CD4-positive, alpha-beta T cell treated with Interleukin-1 beta for 1 hour (primary cell): ENCODE data around the gene STEAP3.

Experiments used
- DNase-seq, 2 donors: peaks; one replicate each; pipeline ENCODE4 v3.0.0-alpha.2; 2020 to 2022

STEAP3 gene, protein sequence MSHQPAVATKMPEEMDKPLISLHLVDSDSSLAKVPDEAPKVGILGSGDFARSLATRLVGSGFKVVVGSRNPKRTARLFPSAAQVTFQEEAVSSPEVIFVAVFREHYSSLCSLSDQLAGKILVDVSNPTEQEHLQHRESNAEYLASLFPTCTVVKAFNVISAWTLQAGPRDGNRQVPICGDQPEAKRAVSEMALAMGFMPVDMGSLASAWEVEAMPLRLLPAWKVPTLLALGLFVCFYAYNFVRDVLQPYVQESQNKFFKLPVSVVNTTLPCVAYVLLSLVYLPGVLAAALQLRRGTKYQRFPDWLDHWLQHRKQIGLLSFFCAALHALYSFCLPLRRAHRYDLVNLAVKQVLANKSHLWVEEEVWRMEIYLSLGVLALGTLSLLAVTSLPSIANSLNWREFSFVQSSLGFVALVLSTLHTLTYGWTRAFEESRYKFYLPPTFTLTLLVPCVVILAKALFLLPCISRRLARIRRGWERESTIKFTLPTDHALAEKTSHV

DNA sequence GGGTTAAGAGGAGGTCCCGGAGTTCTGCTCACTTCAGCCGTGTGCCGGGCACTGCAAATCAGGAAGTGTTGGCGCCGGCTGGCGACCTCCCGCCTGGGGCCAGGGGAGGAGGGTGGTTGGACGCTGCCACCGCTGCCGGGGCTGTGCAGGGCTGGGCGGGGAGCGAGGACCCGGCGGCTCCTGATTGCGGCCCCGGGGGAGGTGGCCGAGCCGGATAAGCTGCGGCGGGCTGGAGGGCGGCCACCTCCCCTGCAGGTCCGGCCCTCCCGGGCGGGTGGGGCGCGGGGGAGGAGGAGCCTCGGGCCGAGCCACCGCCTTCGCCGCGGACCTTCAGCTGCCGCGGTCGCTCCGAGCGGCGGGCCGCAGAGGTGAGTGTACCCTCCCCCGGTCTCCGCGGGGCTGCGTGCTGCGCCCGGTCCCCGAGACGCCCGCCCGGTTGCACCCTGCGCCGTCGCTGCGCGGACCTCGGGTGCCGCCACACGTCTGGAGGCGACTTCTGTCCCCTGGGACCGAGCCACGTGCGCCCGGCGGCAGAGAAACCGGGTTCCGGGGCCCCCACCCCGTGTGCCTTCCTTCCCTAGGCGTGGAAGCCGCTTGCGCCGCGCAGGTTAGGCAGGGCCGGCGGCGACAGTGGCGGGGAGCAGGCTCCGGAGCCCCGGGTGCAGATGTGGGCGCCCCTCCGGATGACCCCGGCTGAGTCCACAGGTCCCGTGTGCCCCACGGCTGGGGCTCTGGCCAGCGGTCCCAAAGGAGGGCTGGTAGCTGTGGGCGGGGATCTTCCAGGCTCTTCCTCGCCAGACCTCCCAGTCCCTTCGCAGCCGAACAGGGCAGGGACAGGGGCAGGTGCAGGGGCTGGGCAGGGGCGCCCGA lies at the start of gene STEAP3:
Gene STEAP3, plus strand, starts transcription at position 314 of the 870 bp plus-strand sequence. CDS start 7,179 bp downstream, outside the sequence.
- DNase-seq: peak in 1 of 2 donors; percentile 25

DNA sequence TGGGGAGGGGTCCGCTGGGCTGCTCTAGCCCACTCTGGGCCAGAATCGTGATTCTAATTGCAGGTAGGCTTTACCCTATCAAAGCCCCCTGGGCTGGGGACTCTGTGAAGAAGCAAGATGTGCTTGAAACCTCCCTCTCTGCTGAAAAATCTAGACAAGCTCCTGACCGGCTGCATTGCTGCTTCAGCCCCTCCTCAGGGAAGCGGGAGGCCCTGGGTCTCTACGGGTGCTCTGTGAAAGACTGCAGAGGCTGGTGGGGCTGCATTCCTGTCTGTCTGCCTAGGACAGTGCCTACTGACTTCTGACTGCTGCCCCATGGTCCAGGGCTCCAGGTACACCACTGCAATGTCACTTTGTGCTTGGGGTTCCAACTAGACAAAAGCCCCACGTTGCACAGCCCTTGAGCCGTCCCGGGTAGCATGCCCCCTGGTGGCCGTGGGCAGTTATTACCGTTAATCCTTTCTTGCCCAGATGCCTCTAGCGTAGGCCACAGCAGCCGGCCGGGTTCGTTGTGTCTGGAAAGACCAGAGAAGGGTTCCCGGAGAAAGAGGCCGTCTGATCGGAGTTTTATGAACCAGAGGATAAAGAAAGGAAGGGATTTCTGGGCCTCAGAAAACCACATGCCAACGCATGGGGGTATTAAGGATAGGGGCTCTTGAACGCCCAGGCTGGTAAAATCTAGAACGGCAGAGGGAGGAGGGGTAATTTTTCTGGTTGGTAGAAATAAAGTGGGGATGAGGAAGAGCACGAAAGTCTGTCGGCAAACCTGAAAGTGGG lies 49.2 kb upstream of the STEAP3 start:
- DNase-seq: peak; percentile 39 to 40

DNA sequence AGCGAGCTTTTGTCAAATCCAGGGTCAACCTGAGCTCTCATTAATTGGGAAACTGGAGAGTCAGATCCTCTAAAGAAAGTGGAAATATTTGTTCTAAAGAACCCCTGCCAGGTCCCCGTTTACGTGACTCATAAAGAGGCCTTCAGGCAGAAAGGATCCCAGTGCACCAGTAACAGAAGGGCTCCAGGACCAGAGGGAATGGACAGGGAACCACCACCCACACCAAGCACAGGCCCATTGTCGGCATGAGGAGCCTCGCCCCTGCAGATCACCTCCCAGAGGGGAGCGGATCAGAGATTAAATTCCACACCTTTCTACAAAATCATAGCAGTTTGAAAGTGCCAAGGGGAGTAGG lies 48.7 kb upstream of the STEAP3 start:
- DNase-seq: no peak

DNA sequence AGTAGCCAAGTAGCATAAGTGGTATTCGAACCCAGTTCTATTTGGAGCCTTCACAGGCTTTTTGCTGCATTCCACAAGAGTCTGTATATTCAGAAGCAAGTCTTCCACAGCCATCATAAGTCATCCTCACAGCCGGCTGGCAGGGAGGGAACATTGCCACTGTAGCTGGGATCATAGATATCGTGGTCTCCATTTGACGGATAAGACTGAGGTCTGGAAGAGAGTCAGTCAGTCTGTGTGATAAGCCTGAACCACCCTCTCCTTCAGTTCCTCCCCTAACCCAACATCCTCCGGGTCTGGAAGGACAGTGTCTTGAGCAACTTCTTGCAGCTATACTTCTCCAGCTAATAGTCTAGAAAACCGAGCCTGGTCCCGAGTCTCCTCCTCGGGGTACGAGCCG lies 48.1 kb upstream of the STEAP3 start:
- no peak for DNase-seq

DNA sequence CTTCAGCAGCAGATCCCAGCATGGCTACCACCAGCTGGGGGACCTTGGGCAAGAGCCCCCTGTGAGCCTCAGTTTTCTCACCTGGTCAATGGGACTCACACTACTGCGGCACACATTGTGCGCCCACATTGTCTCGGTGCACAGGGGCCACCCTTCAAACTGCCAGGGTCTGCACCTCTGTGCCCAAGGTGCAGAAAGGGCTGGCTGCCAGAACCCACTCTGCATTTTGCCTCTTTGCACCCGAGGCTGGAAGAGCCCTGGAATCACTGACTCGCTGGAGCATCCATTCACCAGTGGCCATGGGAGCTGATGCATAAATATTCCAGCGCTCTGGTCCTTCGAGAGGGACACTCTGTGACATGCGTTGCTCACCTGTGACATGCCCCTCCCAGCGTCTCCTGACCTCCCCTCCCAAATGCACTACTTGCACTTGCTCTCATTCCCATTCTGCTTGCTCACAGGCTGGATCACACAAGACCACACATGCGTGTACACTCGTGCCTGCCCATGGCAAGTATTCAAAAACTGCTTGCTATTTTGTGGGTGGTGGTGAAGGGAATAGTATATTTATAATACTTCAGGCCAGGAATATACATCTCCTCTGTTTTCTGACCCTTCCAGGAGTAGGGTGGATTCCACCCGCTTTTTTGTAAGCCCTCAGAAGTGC lies 46.3 kb upstream of the STEAP3 start:
- no peak for DNase-seq

DNA sequence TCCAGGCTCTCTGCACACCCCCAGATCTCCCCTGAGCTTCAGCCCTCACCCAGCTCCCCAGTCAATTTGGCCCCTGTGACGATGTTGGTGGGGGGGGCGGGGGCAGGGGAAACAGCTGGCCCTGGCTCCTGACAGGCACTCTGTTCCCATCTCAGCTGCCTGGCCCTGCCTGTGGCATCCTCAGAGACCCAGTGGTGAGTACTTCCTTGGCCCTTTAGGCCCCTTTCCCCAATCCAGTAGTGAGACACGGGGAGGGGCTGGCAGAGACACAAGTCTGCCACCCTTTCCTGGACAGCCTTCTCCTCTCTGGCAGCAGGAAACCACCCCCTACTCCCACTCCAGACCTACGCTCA lies 45.8 kb upstream of the STEAP3 start:
- no peak for DNase-seq

DNA sequence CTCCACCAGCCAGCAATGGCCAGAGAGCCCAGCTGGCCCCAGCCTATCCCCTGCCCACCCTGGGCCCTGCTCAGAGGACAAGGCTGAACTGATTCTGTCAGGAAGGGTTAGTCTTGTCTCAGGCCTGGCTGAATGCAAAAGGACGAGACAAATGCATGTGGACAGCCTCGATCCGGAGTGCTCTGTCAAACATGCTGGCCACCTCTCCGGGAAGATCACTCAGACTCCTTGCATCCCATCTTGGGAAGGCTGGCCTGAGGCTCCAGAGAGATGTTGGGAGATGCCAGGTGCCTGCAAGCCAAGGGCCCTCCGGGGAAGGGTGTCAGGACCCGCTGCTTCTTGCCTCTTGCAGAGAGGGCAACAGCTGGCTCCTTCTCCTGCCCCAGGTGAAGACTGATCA lies 44.9 kb upstream of the STEAP3 start:
- no peak for DNase-seq

DNA sequence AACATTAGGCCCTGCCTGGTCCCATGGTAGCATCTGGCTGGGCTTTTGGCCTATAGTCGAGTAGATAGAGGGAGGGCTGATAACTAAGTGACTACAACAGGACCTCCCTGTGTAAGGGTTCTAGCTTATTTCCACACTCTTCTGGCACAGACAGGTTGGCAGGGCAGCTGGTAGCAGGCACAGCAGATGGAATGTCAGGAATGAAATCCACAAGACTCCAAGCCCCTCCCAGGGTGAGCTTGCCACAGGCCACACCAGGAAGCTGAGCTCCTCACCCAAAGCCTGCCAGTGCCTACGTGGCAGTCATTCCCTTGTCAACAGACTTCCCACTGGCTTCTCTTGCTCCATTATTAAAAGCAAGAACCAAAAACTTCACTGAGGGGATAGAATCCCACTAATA lies 44.4 kb upstream of the STEAP3 start:
- no peak for DNase-seq

DNA sequence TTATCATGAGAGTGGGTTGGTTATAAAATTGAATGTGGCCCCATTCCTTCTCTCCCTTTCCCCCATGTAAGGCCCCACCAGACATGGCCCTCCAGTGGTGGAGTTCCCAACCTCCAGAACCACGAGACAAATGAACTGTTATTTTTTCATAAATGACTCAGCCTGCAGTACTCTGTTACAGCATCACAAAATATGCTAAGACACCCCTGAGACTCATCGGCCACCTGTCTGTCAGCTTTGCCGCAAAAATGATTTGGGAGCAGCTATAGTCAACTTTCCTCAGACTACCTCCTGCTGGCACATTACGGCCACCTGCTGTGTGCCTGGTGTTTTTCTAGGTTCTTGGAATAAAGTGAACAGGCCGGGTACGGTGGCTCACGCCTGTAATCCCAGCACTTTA lies 43.6 kb upstream of the STEAP3 start:
- no peak for DNase-seq

DNA sequence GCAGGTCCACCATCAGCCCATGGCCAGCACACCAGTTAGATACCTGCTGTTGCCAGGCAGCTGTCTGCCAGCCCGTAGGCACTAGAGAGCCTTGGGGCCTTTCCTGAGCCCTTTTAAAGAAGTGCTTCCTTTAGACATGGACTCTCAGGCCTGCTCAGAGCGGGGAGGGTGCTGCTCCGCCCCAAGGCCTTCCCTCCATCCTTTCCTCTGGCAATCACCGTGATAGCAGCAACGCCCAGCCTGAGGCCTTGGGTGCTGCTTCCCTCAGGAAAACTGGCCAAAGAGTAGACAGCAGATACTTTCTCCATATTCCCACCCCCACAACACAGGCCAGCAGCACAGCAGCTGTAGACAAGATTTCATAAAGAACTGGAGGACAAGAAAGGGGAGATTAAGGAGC lies 42.7 kb upstream of the STEAP3 start:
- no peak for DNase-seq

DNA sequence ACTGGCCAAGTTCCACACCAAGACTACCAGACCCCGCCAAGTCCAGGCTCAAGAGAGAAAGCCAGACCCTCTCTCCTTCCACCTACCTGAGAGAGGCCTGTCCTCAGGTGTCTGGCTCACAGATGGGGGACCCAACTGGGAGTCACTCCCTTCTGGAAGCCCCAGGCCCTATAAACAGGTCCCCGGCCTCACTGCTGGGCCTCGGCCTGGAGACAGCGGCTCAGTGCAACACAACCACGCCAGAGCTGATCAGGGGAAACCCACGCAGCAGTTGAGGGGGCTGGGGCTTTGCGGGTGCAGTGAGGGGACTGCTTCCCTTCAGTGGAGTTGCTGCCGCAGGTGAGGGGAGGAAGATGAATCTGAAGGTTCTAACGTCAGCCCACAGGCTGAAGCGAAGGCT lies 42.2 kb upstream of the STEAP3 start:
- no peak for DNase-seq

DNA sequence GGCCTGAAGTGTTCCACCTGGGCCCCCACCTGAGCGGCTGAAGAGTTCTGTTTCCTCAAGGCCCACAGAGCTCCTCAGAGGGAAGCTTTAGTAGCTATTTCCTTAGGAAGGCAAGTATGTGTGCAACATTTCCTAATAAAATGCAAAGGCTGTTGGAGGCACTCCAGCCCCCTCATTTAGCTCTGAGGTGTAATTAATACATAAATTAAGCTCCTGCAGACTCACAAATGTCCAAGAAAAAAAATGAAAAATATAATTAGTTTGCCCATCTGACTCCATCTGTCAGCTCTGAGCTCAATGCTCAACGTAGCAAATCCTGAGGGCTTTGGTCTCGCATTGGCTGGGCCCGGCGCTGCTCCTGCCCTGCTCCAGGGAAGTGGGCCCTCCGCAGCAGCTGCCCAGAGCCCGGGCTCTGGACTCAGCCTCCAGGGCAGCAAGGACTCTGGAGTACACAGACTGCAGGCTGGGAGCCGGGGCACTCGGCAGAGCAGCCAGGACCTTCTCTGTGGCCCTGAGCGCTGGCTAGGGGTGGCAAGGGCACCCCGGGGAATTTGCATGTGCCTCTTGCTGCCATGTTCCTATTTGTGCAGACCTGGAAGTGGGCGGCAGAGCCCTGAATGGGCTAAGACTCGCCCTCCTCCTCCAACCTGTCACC lies 41.7 kb upstream of the STEAP3 start:
- DNase-seq: no peak

DNA sequence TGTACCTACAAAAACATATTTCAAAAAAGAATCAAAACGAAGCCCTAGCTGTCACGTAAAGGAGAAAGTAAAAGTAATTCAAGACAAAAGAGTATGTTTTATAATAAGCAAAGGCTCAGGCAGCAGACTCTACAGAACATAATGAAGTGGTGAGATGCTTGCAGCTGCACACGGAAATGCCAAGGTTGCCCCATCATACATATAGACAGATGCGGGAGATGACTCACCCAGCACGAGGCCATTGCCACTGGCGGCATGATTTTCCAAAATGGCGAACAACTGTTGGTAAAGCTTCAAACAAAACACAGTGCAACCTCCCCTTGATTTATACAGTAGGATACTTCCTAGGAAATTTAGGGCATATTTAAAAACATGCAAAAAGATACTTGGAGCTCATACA lies 39.1 kb upstream of the STEAP3 start:
- DNase-seq: no peak

DNA sequence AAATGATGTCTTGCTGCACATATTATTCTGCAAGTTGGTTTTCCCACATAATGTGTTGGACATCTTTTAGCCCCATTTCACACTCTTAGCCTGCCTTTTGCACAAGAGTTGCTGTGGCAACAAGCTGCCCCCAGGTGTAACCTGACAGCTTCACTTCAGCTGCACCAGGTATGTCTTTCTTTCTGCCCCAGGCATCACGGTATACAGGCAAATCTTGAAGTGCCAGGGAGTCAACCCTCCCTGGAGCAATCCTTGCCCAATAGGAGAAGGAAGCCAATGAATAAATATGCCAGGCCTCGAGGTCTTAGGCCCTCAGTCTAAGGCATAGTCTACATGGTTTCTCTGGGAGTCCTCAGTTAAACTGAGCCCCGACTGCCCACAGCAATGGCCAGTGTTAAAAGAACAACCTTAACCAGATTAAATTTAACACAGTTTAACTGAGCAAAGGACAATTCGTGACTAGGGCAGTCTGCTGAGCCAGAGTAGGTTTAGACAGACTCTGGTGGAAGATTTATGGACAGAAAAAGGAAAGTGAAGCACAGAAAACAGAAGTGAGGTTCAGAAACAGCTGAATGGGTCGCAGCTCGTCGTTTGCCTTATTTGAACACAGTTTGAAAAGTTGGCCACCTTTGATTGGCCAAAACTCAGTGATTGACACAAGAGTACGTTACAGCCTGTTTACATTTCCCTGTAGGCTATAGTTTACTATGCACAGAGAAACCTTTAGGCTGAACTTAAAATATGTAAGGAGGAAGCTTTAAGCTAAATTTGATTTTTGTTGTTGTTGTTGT lies 33.1 kb upstream of the STEAP3 start:
- no peak for DNase-seq

DNA sequence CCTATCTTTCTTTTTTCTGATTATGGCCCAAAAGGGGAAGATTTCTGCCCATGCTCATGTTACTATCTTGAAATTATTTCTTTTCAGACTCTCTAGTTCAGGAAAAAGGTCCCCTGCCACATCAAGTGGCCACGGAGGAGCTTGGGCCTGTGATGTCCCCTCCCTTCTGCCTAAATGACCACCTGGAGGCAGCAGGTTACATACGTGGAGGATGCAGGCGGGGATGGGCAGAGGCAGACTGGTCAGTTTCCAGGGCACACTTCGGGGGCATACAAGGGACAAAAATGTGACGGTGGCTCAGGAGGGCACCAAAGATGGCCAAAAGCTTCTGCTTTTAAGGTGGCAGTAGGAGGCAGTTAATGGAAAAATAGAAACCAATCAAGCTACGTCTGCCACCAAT lies 30.7 kb upstream of the STEAP3 start:
- DNase-seq: no peak

DNA sequence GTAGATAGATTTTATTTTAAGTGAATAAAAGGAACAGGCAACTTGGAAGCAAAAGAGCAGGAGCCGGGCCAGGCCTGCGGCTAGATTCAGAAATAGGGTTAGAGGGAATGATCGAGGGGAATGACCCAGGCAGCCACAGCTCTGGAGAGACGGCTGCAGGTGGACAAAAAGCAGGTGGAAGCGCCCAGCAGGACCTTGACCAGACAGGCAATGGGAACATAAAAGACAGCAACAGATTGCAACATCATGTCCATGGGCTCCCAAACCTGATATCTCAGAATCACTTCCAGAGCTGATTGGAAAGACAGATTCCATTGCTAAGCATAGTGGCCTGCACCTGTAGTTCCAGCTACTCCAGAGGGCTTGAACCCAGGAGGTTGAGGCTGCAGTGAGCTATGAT lies 28.6 kb upstream of the STEAP3 start:
- no peak for DNase-seq

DNA sequence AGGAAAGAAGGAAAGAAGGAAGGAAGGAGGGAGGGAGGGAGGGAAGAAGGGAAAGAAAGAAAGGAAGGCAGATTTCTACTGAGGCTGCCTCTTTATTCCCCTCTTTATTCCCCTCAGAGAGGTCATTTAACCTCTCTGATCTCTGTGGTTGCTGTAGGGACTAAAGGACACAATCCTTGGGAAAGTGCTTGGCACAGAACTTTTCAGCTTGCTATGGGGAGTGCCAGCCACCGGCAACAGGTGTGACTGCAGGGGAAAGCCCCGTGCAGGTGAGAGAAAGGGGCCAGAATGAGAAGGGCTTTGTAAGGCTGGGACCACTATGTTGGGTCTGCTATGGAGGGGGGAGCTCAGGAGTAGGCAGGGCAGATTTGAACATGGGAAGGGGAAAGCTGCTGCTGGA lies 27.7 kb upstream of the STEAP3 start:
- no peak for DNase-seq

DNA sequence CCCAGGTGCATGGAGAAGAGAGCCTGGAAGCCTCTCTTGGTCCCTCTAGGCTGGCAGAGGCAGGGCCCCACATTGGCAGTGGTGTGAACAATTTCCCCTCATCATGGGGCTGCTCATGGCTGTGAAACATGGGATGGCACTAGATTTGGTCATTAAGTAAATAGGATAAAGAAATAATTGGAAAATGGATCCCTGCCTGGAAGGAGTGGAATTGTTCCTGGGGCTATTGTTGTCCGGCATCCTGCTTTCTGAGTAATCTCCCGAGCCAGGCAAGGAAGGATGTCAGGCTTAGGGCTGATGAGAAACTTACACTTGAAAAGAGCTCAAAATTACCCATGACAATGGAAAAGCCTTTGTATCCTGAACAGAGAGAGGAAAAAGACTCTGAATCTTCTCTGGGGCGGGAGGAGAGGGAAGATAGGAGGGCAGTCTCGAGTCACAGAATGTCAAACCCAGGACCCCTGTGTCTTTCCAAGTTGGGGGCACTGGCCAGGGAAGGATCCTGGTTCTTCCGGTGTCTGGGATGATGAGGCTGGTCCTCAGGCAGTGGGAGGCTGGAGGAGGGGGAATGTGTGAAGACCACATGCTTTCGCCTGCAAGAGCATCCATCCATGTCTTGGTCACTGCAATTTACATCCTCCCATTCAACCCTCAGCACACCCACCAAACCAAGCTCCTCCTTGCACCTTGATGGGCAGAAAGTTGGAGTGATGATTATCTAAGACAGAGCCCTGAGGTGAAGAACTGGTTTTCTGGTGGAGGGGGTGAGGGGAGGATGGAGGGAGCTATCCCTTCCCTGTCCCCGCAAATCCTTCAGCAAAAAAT lies 27.1 kb upstream of the STEAP3 start:
- no peak for DNase-seq

DNA sequence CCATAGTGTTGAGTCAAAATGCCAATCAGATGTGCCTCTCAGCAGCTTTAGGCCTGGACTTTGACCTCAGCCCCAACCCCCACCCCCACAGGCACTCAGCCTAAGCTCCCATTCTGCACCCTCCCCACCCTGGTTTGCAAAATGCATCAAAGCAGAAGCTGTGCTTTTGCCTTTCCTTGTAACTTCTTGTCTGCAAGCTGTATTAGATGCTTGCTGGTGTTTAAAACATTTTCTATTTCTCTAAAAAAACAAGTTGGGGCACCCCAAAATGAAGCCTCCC lies 26.6 kb upstream of the STEAP3 start:
- DNase-seq: no peak

DNA sequence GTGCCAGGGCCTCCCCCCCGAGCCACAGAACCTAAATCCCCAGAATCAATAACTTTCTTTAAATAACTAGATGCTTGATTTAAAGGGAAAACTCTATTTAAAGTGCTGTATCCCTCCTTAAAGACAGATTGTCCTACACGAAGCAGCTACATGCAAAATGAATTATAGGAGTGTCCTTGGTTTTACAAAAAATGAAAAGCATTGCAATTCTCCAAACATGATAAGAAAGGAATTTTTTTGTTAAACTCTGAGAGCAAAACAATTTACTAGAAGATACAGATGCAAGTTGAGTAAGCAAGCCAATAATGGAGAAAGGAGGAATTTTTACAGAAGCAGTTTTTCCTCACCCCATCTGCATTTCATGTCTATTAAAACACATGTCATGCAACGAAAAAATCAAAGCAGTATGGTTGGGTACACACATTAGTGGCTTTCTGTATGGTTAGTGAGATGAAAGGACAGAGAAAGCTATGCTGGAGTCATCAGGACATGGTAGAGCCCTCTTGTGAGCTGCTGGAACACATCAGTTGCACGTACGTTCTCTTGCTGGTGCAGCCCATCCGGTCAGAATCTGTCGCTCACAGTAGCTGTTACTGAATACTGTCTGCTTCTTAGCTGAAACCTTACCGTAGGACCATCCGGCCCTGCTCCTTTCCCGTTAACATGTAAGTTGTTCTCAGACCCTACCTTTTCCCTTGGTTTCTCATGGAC lies 25.9 kb upstream of the STEAP3 start:
- DNase-seq: no peak
